ENCODE results near the gene DENND2D. TPM values are rescaled to one million over a fixed set of nuclear protein-coding genes. Genes with fewer than 3 reads are reported as not detected.

Gene DENND2D
- total and polyA plus RNA-seq, 10 of the 15 experiments (the other 5 are each of a cell fraction or from before 2014, with no cell fraction given), result 149 to 375 (median 172) TPM

GRCh38 chr1:111199329-111199728 is 1.1 kb downstream of the DENND2D start:
- H3K4me1 ChIP-seq (ENCODE audit: control insufficient read depth, insufficient read depth, low read length), result peaks cover 29% of the 10 kb centered on the region
- ChIA-PET RAD21 (ENCODE audit: unreplicated experiment) (interaction anchor here (0.8 to 15.0 kb wide), 11 partner anchors 13 to 320 kb away, joined by 3 to 542 read pairs (median 8); no protein-coding TSS in a partner anchor), POLR2A (interaction anchor here (0.9 to 12.8 kb wide), 15 partner anchors 12 to 326 kb away, joined by 3 to 371 read pairs (median 4); partner anchors contain the start of gene CD53), CTCF (interaction anchor here (1.0 to 14.9 kb wide), 11 partner anchors 12 to 203 kb away, joined by 3 to 239 read pairs (median 7); partner anchors contain the start of genes CEPT1 and DRAM2), SMC1A (ENCODE audit: uncharacterized antibody, unreplicated experiment) (interaction anchor here (0.6 to 8.7 kb wide), 15 partner anchors 14 to 326 kb away, joined by 3 to 284 read pairs (median 5); no protein-coding TSS in a partner anchor)
- H4K20me1 ChIP-seq (ENCODE audit: control insufficient read depth, insufficient read depth), result no peaks in the 10 kb centered on the region
- no peak for DNase-seq (ENCODE audit: low read depth, low spot score)
- H3K36me3 ChIP-seq (ENCODE audit: control insufficient read depth in 2 of 2, insufficient read depth in 2 of 2, low read length in 1 of 2), result peaks cover 15 to 16% of the 10 kb centered on the region in 2 experiments; a peak in 3 of 4 replicates
- no TSS peak for BruUV-seq (replicated peaks)
- FAIRE-seq, result no peak
- in situ Hi-C loops (cut with MboI) (no loop called here), intact Hi-C loops (cut with micrococcal nuclease; ENCODE audit: unreplicated experiment) (loop anchor here (5.0 kb wide), 1 partner anchor 167 kb away; no protein-coding TSS in a partner anchor)
- H3K9me3 ChIP-seq (replicated peaks; ENCODE audit: control insufficient read depth, insufficient read depth, low read length), result no peaks in the 10 kb centered on the region
- H3K27me3 ChIP-seq (replicated peaks in 1 of 2; ENCODE audit: control insufficient read depth in 2 of 2, insufficient read depth in 2 of 2, low read length in 1 of 2), result no peaks in the 10 kb centered on the region
- no peak overlapping the region for H2AFZ ChIP-seq (ENCODE audit: control insufficient read depth, low read depth, low read length)
- 53% methylated on average over 3 of the region's 3 CpGs for WGBS (ENCODE audit: insufficient coverage, insufficient replicate concordance, low lambda C conversion rate, missing lambda C conversion rate)
- TF ChIP-seq CUX1 (IDR thresholded peaks at IDR 0.05; ENCODE audit: insufficient replicate concordance, low read depth, low read length) (no peak), PAX5 (IDR thresholded peaks at IDR 0.05; ENCODE audit: borderline replicate concordance, low read depth, low read length) (no peak), NR2C2 (IDR thresholded peaks at IDR 0.05; ENCODE audit: borderline replicate concordance, control insufficient read depth, insufficient read length, low read depth) (no peak), ETV6 (conservative IDR thresholded peaks at IDR 0.05 in 1 of 2, IDR thresholded peaks at IDR 0.05 in 1 of 2; ENCODE audit: borderline replicate concordance in 1 of 2, low read depth in 1 of 2) (no peak), MEF2A (IDR thresholded peaks at IDR 0.05; ENCODE audit: insufficient read depth, low read depth, low read length) (no peak), SRF (IDR thresholded peaks at IDR 0.05; ENCODE audit: low read depth in 2 of 2, low read length in 2 of 2) (no peak), RAD51 (IDR thresholded peaks at IDR 0.05) (no peak), TARDBP (IDR thresholded peaks at IDR 0.05; ENCODE audit: borderline replicate concordance) (no peak), BHLHE40 (IDR thresholded peaks at IDR 0.05; ENCODE audit: borderline replicate concordance in 1 of 2, low read depth in 2 of 2, low read length in 1 of 2) (no peak), TCF3 (IDR thresholded peaks at IDR 0.05; ENCODE audit: borderline replicate concordance, insufficient read depth, low read depth, low read length) (no peak), EED (IDR thresholded peaks at IDR 0.05; ENCODE audit: low read depth) (no peak), LARP7 (IDR thresholded peaks at IDR 0.05) (no peak), EP300 (IDR thresholded peaks at IDR 0.05; ENCODE audit: borderline replicate concordance in 1 of 2, control insufficient read depth in 1 of 2, low read depth in 2 of 2, low read length in 2 of 2) (no peak), SMARCA5 (IDR thresholded peaks at IDR 0.05) (no peak)
- H3K4me3 ChIP-seq, result peak overlapping the region; percentile 73
- ATAC-seq, result no peak
- H3K79me2 ChIP-seq (ENCODE audit: control insufficient read depth, insufficient read depth, low read length), result peaks cover 98% of the 10 kb centered on the region
- peak overlapping the region; percentile 92 for H3K27ac ChIP-seq (ENCODE audit: control insufficient read depth, insufficient read depth)
- H3K4me2 ChIP-seq (ENCODE audit: control insufficient read depth, insufficient read depth), result peak overlapping the region; percentile 99
- H3K9ac ChIP-seq (ENCODE audit: control insufficient read depth, insufficient read depth, low read length), result peak overlapping the region; percentile 93
